HG02759 (cell line): ENCODE data around the gene CALN1.
"Not testable (repeated sequence)": the region's sequence is repeated elsewhere in the genome, so short reads cannot be mapped to it uniquely, and the experiment has no call there.

Experiments
- ATAC-seq: cut with Tn5 transposase; IDR thresholded peaks from one replicate; pipeline ENCODE4 v1.9.1; 2021; ENCODE audit warnings: mild to moderate bottlenecking, moderate library complexity; ENCODE audit not compliant: unreplicated experiment

The CALN1 gene

GRCh38 chr7:72106405-72106804 lies 305.7 kb downstream of the CALN1 start:
- no peak for ATAC-seq

GRCh38 chr7:72101444-72101843 lies 310.7 kb downstream of the CALN1 start:
- no peak for ATAC-seq

- ATAC-seq: no peak
These were observed 312.4 kb downstream of the CALN1 start for GRCh38 chr7:72099784-72100183.

GRCh38 chr7:72098807-72099580 lies 313.1 kb downstream of the CALN1 start:
- no peak for ATAC-seq

- no peak for ATAC-seq
These were observed 314.9 kb downstream of the CALN1 start for GRCh38 chr7:72097226-72097625.

- no peak for ATAC-seq
These were observed 319.4 kb downstream of the CALN1 start for GRCh38 chr7:72092769-72093168.

- ATAC-seq: no peak
These were observed 324.2 kb downstream of the CALN1 start for GRCh38 chr7:72087926-72088325.

GRCh38 chr7:72080865-72081510 lies 331.1 kb downstream of the CALN1 start:
- ATAC-seq: no peak

- ATAC-seq: no peak
These were observed 331.8 kb downstream of the CALN1 start for GRCh38 chr7:72080341-72080766.

- ATAC-seq: no peak
These were observed 333.3 kb downstream of the CALN1 start for GRCh38 chr7:72078856-72079255.

GRCh38 chr7:72078301-72078700 lies 333.8 kb downstream of the CALN1 start:
- no peak for ATAC-seq

- no peak for ATAC-seq
These were observed 334.4 kb downstream of the CALN1 start for GRCh38 chr7:72077786-72078185.

- no peak for ATAC-seq
These were observed 339.2 kb downstream of the CALN1 start for GRCh38 chr7:72072901-72073300.

- ATAC-seq: no peak
These were observed 342.9 kb downstream of the CALN1 start for GRCh38 chr7:72069263-72069662.

GRCh38 chr7:72065764-72066163 lies 346.4 kb downstream of the CALN1 start:
- ATAC-seq: not testable (repeated sequence)

GRCh38 chr7:72064916-72065315 lies 347.2 kb downstream of the CALN1 start:
- no peak for ATAC-seq

GRCh38 chr7:72063330-72063729 lies 348.8 kb downstream of the CALN1 start:
- ATAC-seq: no peak

- no peak for ATAC-seq
These were observed 349.5 kb downstream of the CALN1 start for GRCh38 chr7:72062666-72063065.

GRCh38 chr7:72059925-72060324 lies 352.2 kb downstream of the CALN1 start:
- no peak for ATAC-seq

- no peak for ATAC-seq
These were observed 353.6 kb downstream of the CALN1 start for GRCh38 chr7:72058579-72058978.

GRCh38 chr7:72057796-72058195 lies 354.3 kb downstream of the CALN1 start:
- no peak for ATAC-seq

- no peak for ATAC-seq
These were observed 354.9 kb downstream of the CALN1 start for GRCh38 chr7:72057231-72057630.
